Tibial nerve (tissue), 4 donors: Measurements from ENCODE around the gene RASSF7. TPM values are rescaled to one million over a fixed set of nuclear protein-coding genes. Genes with fewer than 3 reads are reported as not detected.
"Not testable (repeated sequence)": the region's sequence is repeated elsewhere in the genome, so short reads cannot be mapped to it uniquely, and the experiment has no call there.

Source experiments
- DNase-seq, 2 donors: peaks; one replicate each; pipeline ENCODE4 v3.0.0-alpha.2; 2019; ENCODE audit warnings: low spot score in 2 of 2
- H3K27ac ChIP-seq, 4 donors: fragments of 200-600 bp; sonication (generic) in 3 of 4; one replicate each; pipeline ENCODE4 v1.5.1; 2017 to 2019; ENCODE audit warnings: mild to moderate bottlenecking in 1 of 4
- H3K27me3 ChIP-seq, 2 donors: fragments of 200-600 bp; sonication (generic) in 1 of 2; one replicate each; pipeline versions ENCODE4 v1.5.1 to v1.6.0; 2017 to 2019
- H3K36me3 ChIP-seq, 3 donors: fragments of 200-600 bp; sonication (generic); one replicate each; pipeline ENCODE4 v1.5.1; 2018 to 2019
- H3K4me1 ChIP-seq, 4 donors: fragments of 200-600 bp; sonication (generic) in 3 of 4; one replicate each; pipeline ENCODE4 v1.5.1; 2017 to 2019
- H3K4me3 ChIP-seq, 4 donors: fragments of 200-600 bp; sonication (generic) in 3 of 4; one replicate each; pipeline ENCODE4 v1.5.1; 2017 to 2019; ENCODE audit warnings: mild to moderate bottlenecking in 1 of 4, moderate library complexity in 1 of 4
- H3K9me3 ChIP-seq, 4 donors: fragments of 200-600 bp; sonication (generic) in 3 of 4; one replicate each; pipeline ENCODE4 v1.5.1; 2017 to 2019
- EP300 ChIP-seq, 2 donors: sonication (generic); formaldehyde crosslinking; IDR thresholded peaks; one replicate each; pipeline ENCODE4 v1.6.1; 2017; ENCODE audit warnings: antibody characterized with exemption in 2 of 2, mild to moderate bottlenecking in 1 of 2
- POLR2A ChIP-seq, 2 donors: fragments of 450-650 bp; IDR thresholded peaks; one replicate each; pipeline ENCODE4 v1.6.1; 2017; ENCODE audit warnings: antibody characterized with exemption in 2 of 2, mild to moderate bottlenecking in 2 of 2, moderate library complexity in 2 of 2
- WGBS, 2 donors: methylation state at CpG; one replicate each; pipeline ENCODE4 v1.1.5; 2018; 5-methylcytosine and 5-hydroxymethylcytosine counted together
- total RNA-seq, 4 donors: library from RNA; depleted of rRNA; stranded (reverse); fragments of >200 nt; gene quantifications; one replicate each; pipeline ENCODE4 v1.1.0, GENCODE V29; 2016
- TF ChIP-seq, protein P1 (sequence below), 5 experiments: fragments of 200-600 bp in 3 of 5; fragments of 450-650 bp in 2 of 5; sonication (generic) in 3 of 5; IDR thresholded peaks; one replicate each; pipeline ENCODE4 v1.5.1; 2016 to 2019; ENCODE audit warnings: antibody characterized with exemption in 5 of 5, mild to moderate bottlenecking in 3 of 5, moderate library complexity in 2 of 5

Gene RASSF7
- total RNA-seq, 4 donors from 2014 or later: 21.0 to 25.6 (median 23.1) TPM

DNA sequence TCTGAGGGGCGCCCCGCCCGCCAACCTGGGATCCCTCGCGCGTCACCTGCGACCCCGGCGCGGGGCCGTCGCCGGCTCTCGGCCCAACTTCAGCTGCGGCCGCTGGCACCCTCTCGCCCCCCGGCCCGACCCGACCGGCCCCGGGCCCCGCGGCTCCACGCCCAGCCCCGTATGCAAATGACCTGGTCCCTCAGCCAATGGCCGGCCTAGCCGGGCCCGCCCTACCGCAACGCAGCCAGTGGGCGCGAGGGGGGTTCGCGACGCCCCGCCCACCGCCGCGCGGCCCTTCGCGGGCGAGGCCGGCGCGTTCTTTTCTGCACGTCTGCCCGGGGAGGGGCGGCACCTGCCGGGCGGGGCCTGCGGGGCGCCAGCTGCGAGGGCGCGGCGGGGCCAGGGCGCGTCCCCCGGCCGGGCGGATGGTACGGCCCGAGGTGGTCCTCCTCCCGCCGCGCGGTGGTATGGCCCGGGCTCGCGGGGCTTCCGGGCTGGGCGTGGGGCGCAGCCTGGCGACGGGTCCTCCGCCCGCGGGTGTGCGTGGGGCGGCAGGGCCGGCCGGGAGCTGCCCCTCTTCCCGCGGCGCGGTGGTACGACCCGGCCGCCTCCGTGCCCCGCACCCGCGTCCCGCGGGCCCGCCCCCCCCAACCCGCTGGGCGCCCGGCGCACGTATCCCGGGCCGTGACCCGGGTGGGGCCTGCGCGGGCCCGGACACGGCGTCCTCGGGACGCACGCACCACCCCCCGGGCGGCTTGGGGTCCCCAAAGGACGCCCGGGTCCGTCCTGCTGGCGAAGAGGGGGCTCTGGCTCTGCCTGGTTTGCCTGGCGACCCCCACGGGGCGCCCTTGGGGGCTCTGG lies 7.8 kb downstream of the RASSF7 start:
- peak overlapping the region; percentile 31 to 79 (median 68) for H3K4me3 ChIP-seq
- peak; percentile 80 to 83 for DNase-seq
- no peaks in the 10 kb centered on the region for H3K36me3 ChIP-seq
- 1 to 2% methylated on average over 14 to 51 of the region's 123 CpGs for WGBS, 2 donors
- H3K27ac ChIP-seq: peak overlapping the region; percentile 55 to 92 (median 88)
- H3K9me3 ChIP-seq: no peaks in the 10 kb centered on the region
- TF ChIP-seq, protein P1, sequence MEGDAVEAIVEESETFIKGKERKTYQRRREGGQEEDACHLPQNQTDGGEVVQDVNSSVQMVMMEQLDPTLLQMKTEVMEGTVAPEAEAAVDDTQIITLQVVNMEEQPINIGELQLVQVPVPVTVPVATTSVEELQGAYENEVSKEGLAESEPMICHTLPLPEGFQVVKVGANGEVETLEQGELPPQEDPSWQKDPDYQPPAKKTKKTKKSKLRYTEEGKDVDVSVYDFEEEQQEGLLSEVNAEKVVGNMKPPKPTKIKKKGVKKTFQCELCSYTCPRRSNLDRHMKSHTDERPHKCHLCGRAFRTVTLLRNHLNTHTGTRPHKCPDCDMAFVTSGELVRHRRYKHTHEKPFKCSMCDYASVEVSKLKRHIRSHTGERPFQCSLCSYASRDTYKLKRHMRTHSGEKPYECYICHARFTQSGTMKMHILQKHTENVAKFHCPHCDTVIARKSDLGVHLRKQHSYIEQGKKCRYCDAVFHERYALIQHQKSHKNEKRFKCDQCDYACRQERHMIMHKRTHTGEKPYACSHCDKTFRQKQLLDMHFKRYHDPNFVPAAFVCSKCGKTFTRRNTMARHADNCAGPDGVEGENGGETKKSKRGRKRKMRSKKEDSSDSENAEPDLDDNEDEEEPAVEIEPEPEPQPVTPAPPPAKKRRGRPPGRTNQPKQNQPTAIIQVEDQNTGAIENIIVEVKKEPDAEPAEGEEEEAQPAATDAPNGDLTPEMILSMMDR (IDR thresholded peaks at IDR 0.05): peak in 2 of 5 experiments; percentile 41 to 53
- TF ChIP-seq EP300 (IDR thresholded peaks at IDR 0.05) (peak in 1 of 2 donors; percentile 25), POLR2A (IDR thresholded peaks at IDR 0.05) (peak; percentile 55 to 56)
- H3K4me1 ChIP-seq: peaks cover 0 to 21% (median 9%) of the 10 kb centered on the region in 4 donors
- H3K27me3 ChIP-seq: no peaks in the 10 kb centered on the region

DNA sequence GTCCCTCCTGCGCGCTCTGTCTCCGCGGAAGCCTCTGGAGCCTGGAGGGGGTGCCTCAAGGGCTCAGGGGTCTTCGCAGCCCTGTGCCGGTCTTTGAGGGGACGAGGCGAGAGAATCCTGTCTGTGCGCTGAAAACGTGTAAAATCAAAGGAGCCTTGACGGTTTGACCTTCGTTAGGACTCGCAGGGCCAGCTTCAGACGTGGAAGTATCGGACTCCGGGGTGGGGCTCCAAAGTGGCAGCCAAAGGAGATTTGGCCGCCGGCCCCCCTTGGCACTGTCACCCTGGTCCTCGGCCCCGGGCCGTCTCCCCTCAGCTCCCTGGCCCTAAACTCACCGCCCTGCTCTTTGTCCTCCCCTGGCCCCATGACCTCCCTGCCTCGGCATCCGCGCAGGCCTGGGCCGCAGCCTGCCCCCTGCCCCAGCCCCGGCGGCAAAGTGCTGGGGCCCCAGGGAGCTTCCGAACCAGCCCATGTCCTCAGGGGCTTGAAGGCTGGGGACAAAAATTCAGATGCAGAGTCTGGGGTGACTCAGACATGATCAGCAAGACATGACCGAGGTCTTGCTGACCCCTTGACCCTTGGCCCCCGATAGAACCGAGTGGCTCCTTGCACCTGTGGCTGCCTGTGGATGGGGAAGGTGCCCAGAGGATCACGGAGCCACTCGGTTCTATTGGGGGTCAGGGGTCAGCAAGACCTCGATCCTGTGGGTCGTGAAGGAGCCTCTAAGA lies 8.6 kb downstream of the RASSF7 start:
- WGBS, 2 donors: 22 to 34% methylated on average over 22 to 31 of the region's 36 CpGs
- DNase-seq: no peak
- peak overlapping the region; percentile 31 to 79 (median 68) for H3K4me3 ChIP-seq

DNA sequence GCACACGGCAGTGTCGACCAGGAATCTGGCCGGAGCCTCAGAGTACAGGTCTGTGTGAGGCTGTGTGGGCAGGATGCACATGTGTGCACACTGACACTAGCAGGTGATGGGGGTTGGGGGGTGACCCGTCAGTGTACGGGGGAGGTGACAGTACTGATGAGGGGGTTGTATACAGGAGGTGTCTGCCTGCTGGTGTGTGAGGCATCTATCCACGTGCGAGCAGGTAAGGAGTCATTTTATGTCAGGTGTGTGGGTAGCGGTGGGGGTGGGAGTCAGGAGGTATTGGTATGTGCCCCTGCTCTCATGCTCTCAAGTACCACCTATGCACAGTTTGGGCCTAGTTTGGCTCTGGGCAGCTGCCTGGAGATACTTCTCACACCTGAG lies 11.0 kb downstream of the RASSF7 start:
- DNase-seq: no peak
- H3K4me3 ChIP-seq: no peak overlapping the region
- peaks cover 0 to 36% (median 16%) of the 10 kb centered on the region in 4 donors for H3K4me1 ChIP-seq
- no peaks in the 10 kb centered on the region for H3K36me3 ChIP-seq
- TF ChIP-seq, protein P1 (IDR thresholded peaks at IDR 0.05): no peak
- no peak for TF ChIP-seq EP300 (IDR thresholded peaks at IDR 0.05)
- TF ChIP-seq POLR2A (IDR thresholded peaks at IDR 0.05): no peak
- H3K27me3 ChIP-seq: no peaks in the 10 kb centered on the region
- no peaks in the 10 kb centered on the region for H3K9me3 ChIP-seq
- no peak overlapping the region for H3K27ac ChIP-seq
- WGBS, 2 donors: 70 to 84% methylated on average over 8 of the region's 8 CpGs

More for the DNA sequence above, 8.6 kb downstream of the RASSF7 start:
- H3K27me3 ChIP-seq: no peaks in the 10 kb centered on the region
- TF ChIP-seq POLR2A (IDR thresholded peaks at IDR 0.05) (no peak), EP300 (IDR thresholded peaks at IDR 0.05) (no peak)
- TF ChIP-seq, protein P1 (IDR thresholded peaks at IDR 0.05): no peak
- H3K27ac ChIP-seq: peak overlapping the region; percentile 55 to 92 (median 88)
- no peaks in the 10 kb centered on the region for H3K9me3 ChIP-seq
- H3K36me3 ChIP-seq: no peaks in the 10 kb centered on the region
- peaks cover 0 to 23% (median 9%) of the 10 kb centered on the region in 4 donors for H3K4me1 ChIP-seq

DNA sequence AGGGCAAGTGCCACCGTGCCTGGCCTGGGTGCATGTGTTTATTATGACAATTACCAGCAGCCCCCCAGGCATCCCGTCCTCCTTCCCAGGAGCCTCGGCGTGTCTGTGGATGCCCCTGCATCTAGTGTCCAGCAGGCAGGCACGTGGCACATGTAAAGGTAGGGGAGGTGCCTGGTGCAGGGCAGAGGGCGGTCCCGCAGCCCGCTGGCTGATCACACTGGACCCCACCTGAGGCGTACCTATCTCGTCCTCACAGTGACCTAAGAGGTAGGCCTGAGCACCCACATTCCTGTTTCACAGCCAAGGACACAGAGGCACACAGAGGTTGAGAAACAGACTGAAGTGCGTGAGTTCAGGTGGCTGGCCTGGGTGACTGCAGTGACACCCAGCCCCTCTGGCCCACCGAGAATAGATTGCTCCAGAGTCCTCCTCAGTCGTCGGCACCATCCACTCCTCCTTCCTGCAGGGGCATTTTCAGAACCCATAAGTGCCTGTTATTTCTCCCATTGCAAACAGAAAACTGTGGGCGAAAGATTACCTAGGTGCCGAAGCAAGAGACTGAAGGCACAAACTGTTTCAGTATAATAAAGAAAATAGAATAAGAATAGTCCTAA lies 12.5 kb downstream of the RASSF7 start:
- Histone ChIP-seq H3K27me3 (no peaks in the 10 kb centered on the region), H3K36me3 (peaks cover 0 to under 1% (median 0%) of the 10 kb centered on the region in 3 donors), H3K4me3 (no peak overlapping the region), H3K9me3 (no peaks in the 10 kb centered on the region), H3K4me1 (peaks cover 0 to 38% (median 25%) of the 10 kb centered on the region in 4 donors), H3K27ac (peak overlapping the region in 1 of 4 donors; percentile 2)
- 92 to 93% methylated on average over 15 to 16 of the region's 16 CpGs for WGBS, 2 donors
- TF ChIP-seq POLR2A (IDR thresholded peaks at IDR 0.05) (no peak), EP300 (IDR thresholded peaks at IDR 0.05) (no peak)
- TF ChIP-seq, protein P1 (IDR thresholded peaks at IDR 0.05): no peak
- no peak for DNase-seq

DNA sequence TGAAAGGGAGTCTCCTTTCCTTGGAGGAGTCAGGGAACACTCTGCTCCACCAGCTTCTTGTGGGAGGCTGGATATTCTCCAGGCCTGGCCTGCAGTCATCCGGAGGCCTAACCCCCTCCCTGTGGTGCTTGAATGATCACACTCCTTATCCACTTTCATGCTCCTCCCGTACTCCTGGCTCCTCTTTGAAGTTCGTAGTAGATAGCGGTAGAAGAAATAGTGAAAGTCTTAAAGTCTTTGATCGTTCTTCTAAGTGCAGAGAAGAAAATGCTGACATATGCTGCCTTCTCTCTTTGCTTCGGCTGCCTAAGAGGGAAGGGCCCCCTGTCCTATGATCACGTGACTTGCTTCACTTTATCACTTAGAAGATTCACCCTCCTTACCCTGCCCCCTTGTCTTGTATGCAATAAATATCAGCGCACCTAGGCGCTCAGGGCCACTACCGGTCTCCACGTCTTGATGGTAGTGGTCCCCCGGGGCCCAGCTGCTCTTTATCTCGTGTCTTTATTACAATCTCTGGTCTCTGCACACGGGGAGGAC lies 13.3 kb downstream of the RASSF7 start:
- not testable (repeated sequence) for H3K4me3 ChIP-seq
- 55 to 57% methylated on average over 13 to 14 of the region's 14 CpGs for WGBS, 2 donors
- H3K27ac ChIP-seq: peak overlapping the region in 2 of 4 donors; percentile 69 to 85

More for the DNA sequence above, 13.3 kb downstream of the RASSF7 start:
- not testable (repeated sequence) for H3K27me3 ChIP-seq, DNase-seq, H3K36me3 ChIP-seq, H3K9me3 ChIP-seq
- peaks cover 0 to 43% (median 31%) of the 10 kb centered on the region in 4 donors for H3K4me1 ChIP-seq
